GM19351 (cell line): ENCODE results near the gene PLCG2.

Source experiments
- ATAC-seq: cut with Tn5 transposase; IDR thresholded peaks from one replicate; pipeline ENCODE4 v1.9.1; 2021; ENCODE audit warnings: mild to moderate bottlenecking, moderate library complexity; ENCODE audit not compliant: unreplicated experiment

Gene PLCG2

GRCh38 chr16:81904320-81904719 lies 125.2 kb downstream of the PLCG2 start:
- ATAC-seq: no peak

DNA sequence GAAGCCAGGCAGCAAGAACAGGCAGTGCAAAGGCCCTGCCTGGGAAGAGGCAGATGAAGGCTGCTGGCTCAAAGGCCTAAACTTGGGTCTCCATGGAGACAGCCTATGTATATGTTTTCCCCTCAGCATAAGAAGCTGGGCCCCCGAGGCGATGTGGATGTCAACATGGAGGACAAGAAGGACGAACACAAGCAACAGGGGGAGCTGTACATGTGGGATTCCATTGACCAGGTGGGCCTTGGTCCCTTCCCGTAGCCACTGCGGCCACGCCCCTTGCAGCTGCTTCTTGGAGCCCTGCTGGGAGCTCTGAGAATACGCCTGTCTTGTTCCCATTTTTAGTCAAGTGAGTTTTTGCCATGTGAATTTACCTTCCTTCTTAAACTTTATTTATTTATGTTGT lies 126.2 kb downstream of the PLCG2 start:
- ATAC-seq: no peak

DNA sequence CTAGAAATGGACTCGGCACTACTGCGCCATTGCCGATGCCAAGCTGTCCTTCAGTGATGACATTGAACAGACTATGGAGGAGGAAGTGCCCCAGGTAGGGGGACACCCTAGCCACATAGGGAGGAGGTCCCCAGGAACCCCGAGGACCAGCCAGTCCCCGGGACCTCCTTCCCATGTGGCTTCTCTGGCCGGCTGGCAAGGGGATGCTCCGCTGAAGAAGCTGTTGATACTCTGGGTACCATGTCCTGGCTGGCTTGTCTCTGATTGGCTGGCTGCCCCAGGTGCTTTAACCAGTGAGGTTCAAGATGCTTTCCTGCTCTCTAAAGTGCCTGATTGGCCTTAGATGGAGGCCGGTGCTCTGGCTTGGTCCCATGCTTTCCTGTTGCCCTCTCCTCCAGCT lies 128.6 kb downstream of the PLCG2 start:
- no peak for ATAC-seq

- no peak for ATAC-seq
Observed at GRCh38 chr16:81908466-81909262, 129.6 kb downstream of the PLCG2 start.

DNA sequence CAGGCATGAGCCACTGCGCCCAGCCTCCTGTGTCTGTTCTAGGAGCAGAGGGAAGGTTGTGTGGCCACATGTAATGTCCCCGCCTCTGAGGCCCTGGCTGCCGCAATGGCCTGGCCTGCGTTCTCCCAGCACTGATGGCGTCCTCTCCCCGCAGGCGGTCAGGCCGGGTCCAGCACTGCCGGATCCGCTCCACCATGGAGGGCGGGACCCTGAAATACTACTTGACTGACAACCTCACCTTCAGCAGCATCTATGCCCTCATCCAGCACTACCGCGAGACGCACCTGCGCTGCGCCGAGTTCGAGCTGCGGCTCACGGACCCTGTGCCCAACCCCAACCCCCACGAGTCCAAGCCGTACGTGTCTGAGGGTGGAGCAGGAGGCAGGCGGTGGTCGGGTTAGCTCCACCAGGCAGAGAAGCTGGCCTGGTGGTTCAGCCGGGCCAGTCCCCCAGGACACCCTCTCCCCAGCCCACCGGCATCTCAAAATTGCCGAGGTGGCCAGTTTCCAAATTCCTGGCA lies 131.3 kb downstream of the PLCG2 start:
- ATAC-seq: no peak

- no peak for ATAC-seq
Observed at GRCh38 chr16:81912395-81912794, 133.3 kb downstream of the PLCG2 start.

- no peak for ATAC-seq
Observed at GRCh38 chr16:81913222-81913621, 134.1 kb downstream of the PLCG2 start.

DNA sequence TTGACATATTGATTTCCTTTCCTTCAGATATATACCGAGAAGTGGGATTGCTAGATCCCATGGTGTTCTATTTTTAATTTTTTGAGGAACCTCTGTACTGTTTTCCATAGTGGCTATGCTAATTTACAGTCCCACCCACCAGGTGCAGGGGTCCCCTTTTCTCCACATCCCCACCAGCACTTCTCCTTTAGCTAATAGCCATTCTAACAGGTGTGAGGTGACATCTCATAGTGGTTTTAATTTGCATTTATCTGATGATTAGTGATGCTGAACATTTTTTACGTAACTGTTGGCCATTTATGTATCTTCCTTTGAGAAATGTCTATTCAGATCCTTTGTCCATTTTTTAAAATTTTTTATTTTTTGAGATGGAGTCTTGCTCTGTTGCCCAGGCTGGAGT lies 138.3 kb downstream of the PLCG2 start:
- ATAC-seq: no peak

DNA sequence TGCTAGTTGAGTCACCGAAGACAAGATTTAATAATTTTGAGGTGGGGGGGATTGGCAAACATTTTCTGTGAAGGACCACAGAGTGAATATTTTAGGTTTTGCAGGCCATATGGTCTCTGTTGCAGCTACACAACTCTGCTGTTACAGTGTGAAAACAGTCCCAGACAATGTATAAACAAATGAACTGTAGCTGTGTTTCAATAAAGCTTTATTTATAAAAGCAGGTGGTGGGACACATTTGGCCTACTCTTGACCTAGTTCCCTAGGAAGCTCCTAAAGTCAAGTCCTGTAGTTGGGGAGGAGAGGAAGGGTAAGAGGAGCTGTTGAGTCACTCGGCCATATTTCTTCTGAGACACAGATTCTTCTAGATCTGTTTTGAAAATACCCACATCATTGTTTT lies 139.8 kb downstream of the PLCG2 start:
- no peak for ATAC-seq

DNA sequence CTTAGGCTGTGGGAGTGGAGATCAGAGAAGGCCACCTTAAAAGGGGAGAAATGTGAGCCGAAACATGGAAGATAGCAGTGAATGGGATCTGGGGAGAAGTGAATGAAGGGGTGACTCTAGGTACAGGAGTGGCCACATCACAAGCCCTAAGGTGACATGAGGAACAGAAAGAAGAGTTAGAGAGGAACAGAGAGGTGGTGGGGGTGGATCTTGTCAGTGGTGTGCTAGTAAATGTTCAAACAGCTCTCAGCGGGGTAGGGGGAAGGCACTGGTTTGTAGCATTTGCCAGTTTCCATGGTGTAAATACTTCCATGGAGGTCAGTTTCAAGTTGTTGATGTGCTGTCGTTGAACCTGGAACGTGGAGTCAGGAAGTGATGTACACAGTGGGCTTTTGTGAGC lies 141.4 kb downstream of the PLCG2 start:
- ATAC-seq: no peak

- ATAC-seq: no peak
Observed at GRCh38 chr16:81921085-81921814, 142.2 kb downstream of the PLCG2 start.

- ATAC-seq: no peak
Observed at GRCh38 chr16:81921843-81922584, 142.9 kb downstream of the PLCG2 start.

DNA sequence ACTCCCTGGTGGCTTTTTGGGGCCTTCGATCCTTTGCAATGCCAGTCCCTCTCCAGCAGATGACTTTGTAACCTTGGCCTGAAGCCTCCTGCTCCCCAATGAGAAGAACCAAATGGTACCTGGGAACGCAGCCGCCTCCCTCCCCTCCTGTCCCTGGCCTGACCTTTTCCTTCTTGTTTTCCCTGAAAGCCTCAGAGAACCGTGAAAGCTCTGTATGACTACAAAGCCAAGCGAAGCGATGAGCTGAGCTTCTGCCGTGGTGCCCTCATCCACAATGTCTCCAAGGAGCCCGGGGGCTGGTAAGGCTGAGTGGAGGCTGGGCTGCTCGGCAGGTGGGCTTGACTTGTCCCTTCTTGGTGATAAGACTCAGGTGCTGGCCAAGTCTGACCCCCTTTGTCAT lies 144.2 kb downstream of the PLCG2 start:
- no peak for ATAC-seq

GRCh38 chr16:81925016-81925415 lies 145.9 kb downstream of the PLCG2 start:
- ATAC-seq: no peak

DNA sequence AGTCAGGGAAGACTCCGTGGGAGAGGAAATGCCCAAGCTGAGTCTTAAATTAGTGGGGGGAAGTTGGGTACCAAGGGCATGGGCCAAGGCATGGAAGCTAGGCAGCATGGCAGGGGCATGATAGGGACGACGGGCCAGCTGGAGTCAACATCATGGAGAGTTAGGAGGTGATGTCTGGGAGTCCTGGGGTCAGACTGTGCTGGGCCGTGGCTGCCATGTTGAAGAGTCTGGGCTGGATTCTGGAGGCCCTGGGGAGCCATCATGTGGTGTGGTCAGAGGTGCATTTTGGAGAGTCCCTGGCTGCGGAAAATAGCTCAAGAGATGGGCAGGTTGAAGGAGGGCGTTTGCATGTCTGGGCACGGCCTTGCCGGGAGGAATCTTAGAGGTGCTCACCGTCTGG lies 146.9 kb downstream of the PLCG2 start:
- no peak for ATAC-seq

GRCh38 chr16:81927561-81928185 lies 148.6 kb downstream of the PLCG2 start:
- no peak for ATAC-seq

- ATAC-seq: no peak
Observed at GRCh38 chr16:81928271-81928918, 149.3 kb downstream of the PLCG2 start.

DNA sequence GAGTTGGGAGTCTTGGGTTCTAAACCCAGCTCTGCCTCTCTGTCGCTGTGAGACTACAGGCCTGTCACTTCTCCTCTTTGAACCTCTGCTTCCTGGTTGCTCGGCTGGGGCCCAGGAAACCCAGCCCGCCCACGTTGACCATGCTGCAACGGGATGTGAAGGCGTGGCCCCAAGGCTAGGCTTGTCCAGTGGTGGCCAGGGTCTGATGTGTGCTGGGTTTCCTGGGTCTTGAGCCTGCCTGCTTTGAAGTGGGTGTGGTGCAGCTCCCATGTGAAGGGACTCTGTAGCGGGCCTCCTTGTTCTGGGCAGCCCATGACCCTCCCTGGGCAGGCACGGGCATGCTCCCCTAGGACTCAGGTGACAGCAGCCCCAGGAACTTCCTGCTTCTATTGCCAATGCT lies 149.9 kb downstream of the PLCG2 start:
- no peak for ATAC-seq

DNA sequence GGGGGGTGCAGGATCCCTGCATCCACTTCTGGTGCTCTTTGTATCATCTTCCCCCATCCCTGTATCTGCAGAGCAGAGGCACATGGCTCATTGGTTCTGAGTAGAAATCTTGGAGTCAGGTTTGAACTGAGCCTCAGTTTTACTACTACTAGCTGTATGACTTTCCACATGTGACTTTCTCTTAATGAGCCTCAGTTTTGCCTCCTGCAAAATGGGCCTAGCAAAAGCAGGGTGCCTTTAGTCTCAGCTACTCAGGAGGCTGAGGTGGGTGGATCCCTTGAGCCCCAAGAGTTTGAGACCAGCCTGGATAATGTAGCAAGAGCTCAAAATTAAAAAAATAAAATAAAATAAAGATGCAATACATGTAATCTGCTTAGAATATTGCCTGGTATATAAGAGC lies 150.8 kb downstream of the PLCG2 start:
- no peak for ATAC-seq

DNA sequence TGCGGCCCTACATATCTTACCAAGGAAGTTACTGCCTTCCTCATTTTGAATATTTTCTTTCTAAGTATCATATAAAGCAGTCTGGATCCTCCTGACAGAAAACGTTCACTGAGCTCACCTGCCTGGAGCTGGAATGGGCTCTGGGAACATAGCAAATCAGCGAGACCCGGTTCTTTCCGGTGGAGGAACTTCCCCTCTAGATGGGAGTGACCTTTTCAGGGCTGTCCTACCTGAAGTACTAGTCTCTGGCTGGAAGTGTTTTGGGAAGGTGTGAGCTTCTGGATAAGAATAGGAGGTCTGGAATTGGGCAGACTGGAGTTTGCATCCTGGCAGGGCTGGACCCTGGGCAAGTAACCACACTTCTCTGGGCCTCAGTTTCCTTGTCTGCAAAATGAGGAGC lies 152.8 kb downstream of the PLCG2 start:
- no peak for ATAC-seq

- no peak for ATAC-seq
Observed at GRCh38 chr16:81932668-81933067, 153.6 kb downstream of the PLCG2 start.
